Lower lobe of right lung (tissue), 2 donors: Measurements from ENCODE around the gene ACP4. TPM values are rescaled to one million over a fixed set of nuclear protein-coding genes. Genes with fewer than 3 reads are reported as not detected.
"Not testable (repeated sequence)": the region's sequence is repeated elsewhere in the genome, so short reads cannot be mapped to it uniquely, and the experiment has no call there.

Source experiments
- ATAC-seq, 2 donors: fragments of 200-7000 bp; cut with Tn5 transposase; one replicate each; pipeline ENCODE4 v1.9.1; 2020 to 2022; ENCODE audit warnings: mild to moderate bottlenecking in 2 of 2, moderate library complexity in 2 of 2
- DNase-seq: peaks from one replicate; pipeline ENCODE4 v3.0.0-alpha.2; 2020
- H3K27ac ChIP-seq: fragments of 200-600 bp; one replicate; pipeline ENCODE4 v1.8.0; 2022
- H3K27me3 ChIP-seq: fragments of 200-600 bp; one replicate; pipeline ENCODE4 v1.8.0; 2022; ENCODE audit warnings: low read depth
- H3K36me3 ChIP-seq: fragments of 200-600 bp; one replicate; pipeline ENCODE4 v1.8.0; 2022; ENCODE audit warnings: mild to moderate bottlenecking
- H3K4me1 ChIP-seq: fragments of 200-600 bp; one replicate; pipeline ENCODE4 v1.8.0; 2022
- H3K4me3 ChIP-seq: fragments of 200-600 bp; one replicate; pipeline ENCODE4 v1.8.0; 2022; ENCODE audit warnings: mild to moderate bottlenecking
- H3K9me3 ChIP-seq: fragments of 200-600 bp; one replicate; pipeline ENCODE4 v1.8.0; 2022
- intact Hi-C: fragments of 100-400 bp; cut with DNase I; formaldehyde crosslinking; loops from one replicate; pipeline ENCODE4 v1.11.0; 2022
- total RNA-seq: library from RNA; stranded (reverse); fragmentation: NEBNext Ultra II Directional; extraction: Animal tissue kit (Norgen Biotek cat#: 25700); gene quantifications from one replicate; pipeline ENCODE4 v1.2.1, GENCODE V29; 2021
- TF ChIP-seq, protein P1 (sequence below): fragments of 200-600 bp; IDR thresholded peaks from one replicate; pipeline ENCODE4 v1.8.0; 2022; ENCODE audit warnings: antibody characterized with exemption, mild to moderate bottlenecking
- donor health status: DM: no; HTN: yes; CAD: no; lungs with severe emphysema.

Gene ACP4
- total RNA-seq, 1 donor from 2014 or later, result not detected

DNA sequence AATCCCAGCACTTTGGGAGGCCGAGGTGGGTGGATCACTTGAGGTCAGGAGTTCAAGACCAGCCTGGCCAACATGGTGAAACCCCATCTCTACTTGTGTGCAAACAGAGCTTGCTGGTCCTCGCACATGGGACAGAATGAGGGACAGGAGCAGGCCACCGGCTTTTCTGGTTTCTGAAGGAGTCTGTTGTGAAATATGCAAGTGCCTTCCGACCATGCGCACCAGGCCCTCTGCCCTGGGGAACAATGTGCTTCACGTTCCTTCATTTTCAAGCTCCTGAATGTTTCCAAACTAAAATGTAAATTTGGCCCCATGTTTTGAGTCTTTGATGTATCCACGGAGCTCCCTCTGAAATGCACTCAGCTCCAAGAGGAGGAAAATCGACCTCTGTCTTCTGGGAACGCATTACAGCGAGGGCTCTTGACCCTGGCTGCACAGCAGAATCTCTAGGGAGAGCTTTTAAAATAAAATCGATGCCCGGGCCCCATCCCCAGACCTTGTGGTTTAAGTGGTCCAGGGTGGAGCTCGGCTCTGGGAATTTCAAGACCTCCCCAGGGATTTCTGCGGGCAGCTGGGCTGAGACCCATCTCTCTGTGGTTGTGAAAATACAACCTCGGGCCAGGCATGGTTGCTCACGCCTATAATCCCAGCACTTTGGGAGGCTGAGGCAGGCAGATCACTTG is 9.3 kb upstream of the ACP4 start:
- intact Hi-C loops, result no loop called here
- H3K27ac ChIP-seq, result no peak overlapping the region
- no peaks in the 10 kb centered on the region for H3K4me1 ChIP-seq
- DNase-seq (no peak), ATAC-seq (peak; percentile 59 to 75)
- H3K27me3 ChIP-seq, result peaks cover 72% of the 10 kb centered on the region
- no peaks in the 10 kb centered on the region for H3K36me3 ChIP-seq
- H3K4me3 ChIP-seq, result no peak overlapping the region
- TF ChIP-seq, protein P1, sequence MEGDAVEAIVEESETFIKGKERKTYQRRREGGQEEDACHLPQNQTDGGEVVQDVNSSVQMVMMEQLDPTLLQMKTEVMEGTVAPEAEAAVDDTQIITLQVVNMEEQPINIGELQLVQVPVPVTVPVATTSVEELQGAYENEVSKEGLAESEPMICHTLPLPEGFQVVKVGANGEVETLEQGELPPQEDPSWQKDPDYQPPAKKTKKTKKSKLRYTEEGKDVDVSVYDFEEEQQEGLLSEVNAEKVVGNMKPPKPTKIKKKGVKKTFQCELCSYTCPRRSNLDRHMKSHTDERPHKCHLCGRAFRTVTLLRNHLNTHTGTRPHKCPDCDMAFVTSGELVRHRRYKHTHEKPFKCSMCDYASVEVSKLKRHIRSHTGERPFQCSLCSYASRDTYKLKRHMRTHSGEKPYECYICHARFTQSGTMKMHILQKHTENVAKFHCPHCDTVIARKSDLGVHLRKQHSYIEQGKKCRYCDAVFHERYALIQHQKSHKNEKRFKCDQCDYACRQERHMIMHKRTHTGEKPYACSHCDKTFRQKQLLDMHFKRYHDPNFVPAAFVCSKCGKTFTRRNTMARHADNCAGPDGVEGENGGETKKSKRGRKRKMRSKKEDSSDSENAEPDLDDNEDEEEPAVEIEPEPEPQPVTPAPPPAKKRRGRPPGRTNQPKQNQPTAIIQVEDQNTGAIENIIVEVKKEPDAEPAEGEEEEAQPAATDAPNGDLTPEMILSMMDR, result no peak
- peaks cover 7% of the 10 kb centered on the region for H3K9me3 ChIP-seq

DNA sequence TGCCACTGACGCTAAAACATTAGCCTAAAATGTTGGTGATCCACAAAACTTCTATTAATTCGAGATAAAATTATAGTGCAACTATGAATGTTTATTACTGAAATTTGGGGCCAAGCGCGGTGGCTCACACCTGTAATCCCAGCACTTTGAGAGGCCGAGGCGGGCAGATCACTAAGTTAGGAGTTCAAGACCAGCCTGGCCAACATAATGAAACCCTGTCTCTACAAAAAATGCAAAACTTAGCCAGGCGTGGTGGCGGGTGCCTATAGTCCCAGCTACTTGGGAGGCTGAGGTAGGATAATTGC is 6.4 kb upstream of the ACP4 start:
- H3K27ac ChIP-seq, H3K4me3 ChIP-seq, intact Hi-C loops, ATAC-seq, H3K36me3 ChIP-seq, H3K9me3 ChIP-seq, DNase-seq, H3K4me1 ChIP-seq: not testable (repeated sequence)
- H3K27me3 ChIP-seq, result peaks cover 47% of the 10 kb centered on the region

DNA sequence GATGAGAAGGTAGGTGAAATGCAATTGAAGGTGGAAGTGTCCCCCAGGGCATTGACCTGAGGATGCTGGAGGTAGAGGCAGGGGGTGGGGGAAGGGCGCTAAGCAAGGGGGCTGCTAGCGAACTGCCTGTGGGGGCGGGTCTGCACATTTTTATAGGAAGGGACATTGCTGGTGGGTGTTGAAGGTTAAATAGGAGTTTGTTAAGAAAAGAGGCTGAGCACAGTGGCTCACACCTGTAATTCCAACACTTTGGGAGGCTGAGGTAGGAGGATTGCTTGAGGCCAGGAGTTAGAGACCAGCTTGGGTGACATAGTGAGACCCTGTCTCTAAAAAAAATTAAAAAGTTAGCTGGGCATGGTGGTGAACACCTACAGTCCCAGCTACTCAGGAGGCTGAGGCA is 5.5 kb upstream of the ACP4 start:
- ATAC-seq (no peak), DNase-seq (no peak)
- Histone ChIP-seq H3K27me3 (peaks cover 38% of the 10 kb centered on the region), H3K9me3 (no peaks in the 10 kb centered on the region), H3K36me3 (no peaks in the 10 kb centered on the region), H3K4me3 (no peak overlapping the region), H3K27ac (no peak overlapping the region), H3K4me1 (no peaks in the 10 kb centered on the region)
- intact Hi-C loops, result no loop called here
- TF ChIP-seq, protein P1, result no peak

GRCh38 chr19:50785329-50785728 is 4.9 kb upstream of the ACP4 start:
- intact Hi-C loops, result no loop called here
- DNase-seq (no peak), ATAC-seq (no peak)
- Histone ChIP-seq H3K27me3 (peaks cover 32% of the 10 kb centered on the region), H3K9me3 (no peaks in the 10 kb centered on the region), H3K36me3 (no peaks in the 10 kb centered on the region), H3K4me3 (no peak overlapping the region), H3K27ac (no peak overlapping the region), H3K4me1 (no peaks in the 10 kb centered on the region)
- TF ChIP-seq, protein P1, result no peak

GRCh38 chr19:50790922-50791467 is 780 bp downstream of the ACP4 start:
- no peaks in the 10 kb centered on the region for H3K4me1 ChIP-seq
- no peak for ATAC-seq
- TF ChIP-seq, protein P1, result no peak
- H3K4me3 ChIP-seq, result no peak overlapping the region
- H3K36me3 ChIP-seq, result no peaks in the 10 kb centered on the region
- no peak for DNase-seq
- no peak overlapping the region for H3K27ac ChIP-seq
- no peaks in the 10 kb centered on the region for H3K9me3 ChIP-seq
- peaks cover 3% of the 10 kb centered on the region for H3K27me3 ChIP-seq
- intact Hi-C loops, result no loop called here

- intact Hi-C loops, result no loop called here
- DNase-seq, result no peak
- H3K4me1 ChIP-seq, result no peaks in the 10 kb centered on the region
- H3K4me3 ChIP-seq, result no peak overlapping the region
- H3K36me3 ChIP-seq, result peaks cover 2% of the 10 kb centered on the region
- H3K27me3 ChIP-seq, result no peaks in the 10 kb centered on the region
- TF ChIP-seq, protein P1, result no peak
- no peaks in the 10 kb centered on the region for H3K9me3 ChIP-seq
- no peak overlapping the region for H3K27ac ChIP-seq
- ATAC-seq, result peak in 1 of 2 donors; percentile 11
Measured at GRCh38 chr19:50791594-50792271, 1.5 kb downstream of the ACP4 start.
